Cerebellar nuclear complex (tissue), 1 donor: ENCODE results near the gene TMEM30B.

Experiments used
- DNase-seq, 2 experiments: peaks; one replicate each; lab custom pipeline; 2025; lab: John Stamatoyannopoulos, UW

TMEM30B gene

GRCh38 chr14:61233436-61233956, 47.6 kb downstream of the TMEM30B start:
- DNase-seq, result no peak

GRCh38 chr14:61231810-61232209, 49.3 kb downstream of the TMEM30B start:
- no peak for DNase-seq

- DNase-seq, result no peak
Observed at GRCh38 chr14:61229981-61230380, 51.2 kb downstream of the TMEM30B start.

GRCh38 chr14:61229475-61229888, 51.7 kb downstream of the TMEM30B start:
- DNase-seq, result no peak

- DNase-seq, result no peak
Observed at GRCh38 chr14:61227884-61228591, 53.1 kb downstream of the TMEM30B start.
